Frontal cortex (tissue), 4 donors: Measurements from ENCODE around the gene HIVEP1. TPM values are rescaled to one million over a fixed set of nuclear protein-coding genes. Genes with fewer than 3 reads are reported as not detected.
A peak's percentile ranks its signal among the peaks of the same experiment; 100 is the strongest.
"Not testable (repeated sequence)": the region's sequence is repeated elsewhere in the genome, so short reads cannot be mapped to it uniquely, and the experiment has no call there.

Experiments used
- DNase-seq, 2 donors: peaks; one replicate each; pipeline ENCODE4 v3.0.0; 2012; ENCODE audit warnings: low spot score in 2 of 2
- FAIRE-seq: peaks from 2 replicates; lab custom pipeline; 2012; peaks lifted over from hg19 to GRCh38; lab: Jason Lieb, UNC
- total RNA-seq: library from RNA; depleted of rRNA; stranded (reverse); fragments of >200 nt; gene quantifications from one replicate; pipeline ENCODE4 v1.2.3, GENCODE V29; 2014
- donor health status: control.
- donor health status: control.
- donor health status: control.

HIVEP1 gene
- total RNA-seq, 1 donor from 2014 or later, result 13.0 TPM

GRCh38 chr6:12075067-12075563 lies 63.0 kb downstream of the HIVEP1 start:
- FAIRE-seq, result no peak
- DNase-seq, result no peak

- FAIRE-seq (no peak), DNase-seq (no peak)
Observed at GRCh38 chr6:12077021-12077710, 65.1 kb downstream of the HIVEP1 start.

DNA sequence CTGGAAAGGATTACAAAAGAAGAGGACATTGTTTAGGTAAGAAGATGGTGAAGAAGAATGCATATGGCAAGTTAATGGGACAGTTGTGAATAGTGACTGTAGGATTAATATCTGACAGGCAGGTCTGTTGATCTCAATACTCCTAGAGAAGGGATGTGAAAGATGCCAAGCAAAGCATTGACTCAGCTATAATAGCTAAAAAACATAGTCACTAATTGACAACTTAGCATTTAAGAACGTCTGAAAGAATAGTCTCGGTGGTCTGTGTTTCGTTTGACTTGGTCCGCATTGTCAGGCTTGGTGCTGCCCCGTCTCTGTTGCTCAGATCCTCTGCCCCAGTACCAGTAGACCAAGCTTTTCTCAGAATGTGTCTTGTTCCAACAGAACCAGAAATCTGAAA lies 65.9 kb downstream of the HIVEP1 start:
- FAIRE-seq, result no peak
- DNase-seq, result no peak

GRCh38 chr6:12081771-12082170 lies 69.7 kb downstream of the HIVEP1 start:
- FAIRE-seq, result no peak

GRCh38 chr6:12082368-12082767 lies 70.3 kb downstream of the HIVEP1 start:
- DNase-seq (no peak), FAIRE-seq (no peak)

More at GRCh38 chr6:12081771-12082170, 69.7 kb downstream of the HIVEP1 start:
- no peak for DNase-seq

- FAIRE-seq, result no peak
Observed at GRCh38 chr6:12083302-12083701, 71.2 kb downstream of the HIVEP1 start.

GRCh38 chr6:12083763-12084162 lies 71.7 kb downstream of the HIVEP1 start:
- no peak for DNase-seq
- no peak for FAIRE-seq

More at GRCh38 chr6:12083302-12083701, 71.2 kb downstream of the HIVEP1 start:
- no peak for DNase-seq

- no peak for FAIRE-seq
- DNase-seq, result no peak
Observed at GRCh38 chr6:12084681-12085080, 72.6 kb downstream of the HIVEP1 start.

DNA sequence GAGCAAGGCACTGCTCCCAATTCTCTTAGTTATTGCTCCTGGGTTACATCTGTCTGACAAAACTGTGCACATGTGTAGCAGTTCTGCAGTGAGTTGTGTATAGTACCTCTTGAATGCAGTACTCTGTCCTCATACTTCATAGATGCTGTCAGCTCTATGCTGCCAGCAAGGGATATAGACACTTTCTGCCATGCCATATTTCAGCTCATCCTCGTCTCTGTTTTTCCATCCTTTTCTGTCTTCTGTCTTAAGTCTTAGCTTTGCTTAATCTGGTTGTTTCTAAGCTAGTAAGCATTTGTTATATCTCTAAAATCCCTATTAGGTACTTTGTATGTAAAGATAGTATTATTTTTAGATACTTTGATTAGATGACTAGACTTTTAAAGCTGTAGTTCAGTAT lies 76.4 kb downstream of the HIVEP1 start:
- FAIRE-seq (no peak), DNase-seq (no peak)

DNA sequence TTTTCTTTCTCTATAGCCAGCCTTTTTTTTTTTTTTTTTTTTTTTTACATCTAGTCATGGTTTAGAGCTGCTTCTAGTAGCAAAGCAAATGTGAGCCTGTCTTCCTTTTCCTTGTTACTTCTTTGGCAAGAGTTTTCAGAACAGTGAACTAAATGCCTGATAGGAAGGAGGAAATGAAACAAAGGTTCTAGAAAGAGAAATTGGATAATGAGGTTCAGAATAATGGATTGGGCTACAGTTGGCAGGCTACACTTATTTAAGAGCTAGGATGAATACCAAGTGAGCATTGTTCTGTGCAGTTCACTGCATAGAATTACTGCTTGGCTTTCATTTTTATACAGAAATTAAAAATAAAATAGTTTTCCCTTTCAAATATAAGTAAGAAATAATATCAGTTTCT lies 78.6 kb downstream of the HIVEP1 start:
- DNase-seq (no peak), FAIRE-seq (no peak)

DNA sequence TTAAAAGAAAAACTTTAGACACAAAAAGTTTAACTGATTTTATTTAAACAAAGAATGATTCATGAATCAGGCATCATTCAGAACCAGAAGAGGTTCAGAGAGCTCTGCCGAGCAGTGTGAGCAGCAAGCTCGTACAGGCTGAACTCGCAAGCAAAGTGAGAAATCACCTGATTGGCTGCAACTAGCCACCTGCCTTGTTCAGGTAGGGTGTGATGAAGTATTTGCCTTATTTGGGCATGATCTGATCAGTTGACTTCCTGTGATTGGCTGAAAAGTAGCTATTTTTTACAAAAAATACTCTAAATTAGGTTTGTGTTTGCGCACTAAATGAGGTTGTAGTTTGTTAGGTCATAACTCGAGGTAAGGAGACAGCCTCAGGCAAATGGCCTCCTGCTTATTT lies 80.7 kb downstream of the HIVEP1 start:
- no peak for FAIRE-seq
- no peak for DNase-seq

DNA sequence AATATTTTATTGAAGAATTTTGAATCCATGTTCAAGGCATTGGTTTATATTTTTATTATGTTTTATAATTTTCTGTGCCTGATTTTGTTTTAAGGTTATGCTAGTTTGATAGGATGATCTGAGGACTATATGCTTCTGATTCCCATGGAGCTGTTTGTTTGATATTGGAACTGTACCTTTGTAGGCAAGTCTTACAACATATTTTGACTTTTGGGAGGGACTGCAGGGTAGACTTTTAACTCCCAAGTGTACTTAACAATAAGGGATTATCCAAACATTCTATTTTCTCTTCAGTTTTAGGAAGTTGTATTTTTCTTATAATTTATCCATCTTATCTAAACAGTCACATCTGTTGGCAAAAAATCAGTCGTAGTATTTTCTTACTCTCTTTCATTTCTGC lies 82.6 kb downstream of the HIVEP1 start:
- no peak for DNase-seq
- no peak for FAIRE-seq

- no peak for DNase-seq
- FAIRE-seq, result peak; percentile 52
Observed at GRCh38 chr6:12096342-12096741, 84.2 kb downstream of the HIVEP1 start.

GRCh38 chr6:12097791-12098190 lies 85.7 kb downstream of the HIVEP1 start:
- no peak for DNase-seq
- FAIRE-seq, result no peak

DNA sequence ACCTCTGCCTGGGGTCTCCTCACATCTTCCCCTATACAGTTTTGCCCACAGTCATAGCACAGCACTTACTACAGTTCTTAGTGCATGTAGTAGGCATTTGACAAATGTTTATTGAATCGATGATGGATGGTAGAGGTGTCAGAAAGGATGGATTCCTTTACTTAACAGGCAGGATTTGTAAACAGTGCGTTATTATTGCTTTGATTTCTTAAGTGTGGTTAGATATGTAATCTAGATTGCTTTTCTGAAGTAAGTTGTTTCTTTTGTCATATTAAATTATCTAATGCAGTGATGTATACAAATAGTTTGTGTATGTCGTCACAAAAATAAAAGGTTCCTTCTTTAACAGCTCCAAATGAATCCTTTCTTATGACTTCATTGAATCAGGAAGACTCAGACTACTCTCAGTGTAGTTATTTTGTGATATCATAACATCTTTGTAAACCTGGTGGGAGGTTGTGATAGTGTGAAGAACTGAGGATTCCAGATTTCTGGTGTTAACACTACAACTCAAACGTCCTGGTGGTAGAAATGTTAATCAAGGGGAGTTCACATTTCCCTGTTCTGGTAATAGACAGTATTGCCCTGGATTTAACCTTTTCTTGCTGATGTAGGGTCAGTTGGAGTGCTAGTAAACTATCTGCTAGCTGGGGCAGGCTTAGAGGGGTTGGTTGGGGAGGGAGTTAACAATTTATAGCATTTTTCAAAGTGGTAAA lies 87.7 kb downstream of the HIVEP1 start:
- DNase-seq (no peak), FAIRE-seq (no peak)

- no peak for DNase-seq
- FAIRE-seq, result peak; percentile 52
Observed at GRCh38 chr6:12101048-12101447, 88.9 kb downstream of the HIVEP1 start.

GRCh38 chr6:12101653-12102312 lies 89.7 kb downstream of the HIVEP1 start:
- no peak for DNase-seq
- no peak for FAIRE-seq

DNA sequence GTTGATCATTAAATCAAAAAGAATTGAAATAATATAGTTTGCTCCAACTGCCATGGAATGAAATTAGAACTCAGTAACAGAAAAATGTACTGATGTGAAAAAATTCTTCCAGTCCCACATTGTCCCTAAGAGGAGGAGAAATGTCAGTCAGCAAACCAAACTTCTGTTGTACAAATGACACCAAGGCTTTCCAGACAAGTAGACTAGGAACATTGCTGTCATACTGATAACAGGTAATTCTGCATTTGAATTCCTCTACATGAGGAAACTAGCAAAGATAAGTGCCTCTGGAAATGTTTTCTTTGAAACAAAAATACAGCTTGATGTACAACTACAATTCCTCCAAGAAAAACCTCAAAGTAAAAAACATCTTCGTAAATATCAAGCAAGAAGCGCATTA lies 90.2 kb downstream of the HIVEP1 start:
- DNase-seq (no peak), FAIRE-seq (no peak)

- FAIRE-seq (no peak), DNase-seq (no peak)
Observed at GRCh38 chr6:12103158-12103557, 91.0 kb downstream of the HIVEP1 start.

DNA sequence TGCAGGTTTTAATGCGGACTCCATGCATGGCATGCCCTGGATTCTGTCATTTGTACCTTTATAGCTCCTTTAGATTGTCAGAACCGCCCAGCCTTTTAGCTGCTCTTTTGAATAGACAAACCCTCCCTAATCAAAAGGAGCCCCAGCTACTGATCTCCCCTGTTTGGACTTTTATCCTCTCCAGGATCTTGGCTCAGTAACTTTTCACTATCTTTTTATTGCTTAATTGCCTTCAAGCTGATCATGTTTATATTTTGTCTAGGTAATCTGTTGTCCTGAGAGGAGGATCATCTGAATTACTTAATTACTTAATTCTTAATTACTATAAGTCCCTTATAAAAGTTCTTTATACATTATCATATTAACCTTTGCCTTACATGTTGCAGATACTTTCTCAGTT lies 93.2 kb downstream of the HIVEP1 start:
- DNase-seq (no peak), FAIRE-seq (no peak)

- FAIRE-seq, result not testable (repeated sequence)
Observed at GRCh38 chr6:12108376-12108775, 96.3 kb downstream of the HIVEP1 start.

More at GRCh38 chr6:12108376-12108775, 96.3 kb downstream of the HIVEP1 start:
- not testable (repeated sequence) for DNase-seq
